Inflammatory macrophage treated with lipopolysaccharide for 1 hour (primary cell): Measurements from ENCODE around the gene SMG7.

Experiments used
- DNase-seq, 2 donors: peaks; one replicate each; pipeline ENCODE4 v3.0.0-alpha.2; 2020 to 2022

SMG7 gene

DNA sequence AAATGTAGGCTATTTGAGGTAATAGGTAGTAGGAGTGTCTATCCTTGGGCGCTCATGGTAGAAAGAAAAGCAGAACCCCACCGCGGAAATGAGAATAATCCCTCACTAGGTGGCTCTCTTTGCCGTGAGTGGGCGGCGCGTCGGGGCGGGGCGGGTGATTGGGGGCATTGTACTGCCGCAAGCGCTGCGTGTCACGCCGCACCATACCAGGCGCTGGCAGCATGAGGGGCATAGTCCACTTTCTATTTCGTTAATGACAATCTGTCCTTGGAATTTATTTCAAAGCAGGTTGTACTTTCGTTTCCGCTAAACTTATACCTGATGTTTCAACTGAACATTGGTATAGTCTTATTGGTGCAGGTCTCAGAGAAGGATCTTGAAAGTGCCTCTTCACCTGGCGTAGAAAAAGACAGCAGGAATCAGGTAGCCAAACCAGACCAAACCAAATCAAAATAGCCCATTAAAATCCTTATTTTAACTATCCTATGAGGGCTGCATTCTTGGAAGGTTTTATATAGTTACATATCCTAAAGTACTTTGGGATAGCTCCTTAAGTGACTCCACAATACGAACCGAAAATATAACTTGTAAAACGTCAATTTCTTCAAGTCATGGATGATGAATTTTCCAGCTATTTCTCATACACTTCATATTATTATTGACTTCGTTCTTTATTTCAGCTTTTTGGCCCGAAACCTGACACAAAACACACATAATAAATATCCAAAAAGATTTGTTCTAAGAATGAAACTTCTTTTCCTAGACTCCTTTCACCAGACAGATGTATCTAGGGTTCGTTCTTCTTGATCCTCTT is 1.9 kb upstream of the SMG7 start:
- peak; percentile 83 to 90 for DNase-seq

DNA sequence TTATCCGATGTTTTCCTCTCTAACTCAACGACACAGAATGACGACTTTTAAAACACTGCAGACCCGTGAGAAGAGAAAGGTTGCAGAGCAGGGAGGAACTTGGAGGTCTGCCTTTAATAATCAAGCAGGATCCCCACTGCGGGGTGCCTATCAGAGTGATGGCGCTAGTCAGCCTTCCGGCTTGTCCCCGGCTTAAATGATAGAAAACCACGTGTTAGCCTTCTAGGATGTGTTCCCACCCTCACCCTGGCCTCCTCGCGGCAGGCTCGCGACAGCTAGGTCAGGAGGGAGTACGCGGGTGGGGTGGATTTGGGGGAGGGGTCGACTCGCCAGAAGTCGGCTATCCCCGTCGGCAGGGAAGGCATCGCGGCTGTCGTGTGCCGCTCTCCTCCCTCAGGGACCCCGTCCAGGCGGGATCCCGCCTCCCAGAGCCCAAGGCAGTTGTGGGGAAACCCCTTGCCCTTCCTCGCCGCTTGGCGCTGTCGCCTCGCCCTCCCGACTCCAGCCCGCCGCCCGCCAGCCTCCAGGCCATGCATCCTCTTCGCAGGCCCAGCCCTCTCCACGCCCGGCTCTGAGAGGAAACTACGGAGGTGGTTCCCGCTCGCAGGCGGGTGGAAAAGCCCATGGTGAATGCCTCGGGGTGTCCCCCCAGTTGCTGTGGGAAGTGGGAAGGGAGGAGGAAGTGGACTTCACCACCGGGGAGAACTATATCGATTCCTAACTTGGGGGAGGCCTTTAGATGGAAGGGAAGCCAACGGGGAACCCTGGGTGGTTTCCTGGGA is 1.1 kb upstream of the SMG7 start:
- peak; percentile 97 to 100 for DNase-seq

DNA sequence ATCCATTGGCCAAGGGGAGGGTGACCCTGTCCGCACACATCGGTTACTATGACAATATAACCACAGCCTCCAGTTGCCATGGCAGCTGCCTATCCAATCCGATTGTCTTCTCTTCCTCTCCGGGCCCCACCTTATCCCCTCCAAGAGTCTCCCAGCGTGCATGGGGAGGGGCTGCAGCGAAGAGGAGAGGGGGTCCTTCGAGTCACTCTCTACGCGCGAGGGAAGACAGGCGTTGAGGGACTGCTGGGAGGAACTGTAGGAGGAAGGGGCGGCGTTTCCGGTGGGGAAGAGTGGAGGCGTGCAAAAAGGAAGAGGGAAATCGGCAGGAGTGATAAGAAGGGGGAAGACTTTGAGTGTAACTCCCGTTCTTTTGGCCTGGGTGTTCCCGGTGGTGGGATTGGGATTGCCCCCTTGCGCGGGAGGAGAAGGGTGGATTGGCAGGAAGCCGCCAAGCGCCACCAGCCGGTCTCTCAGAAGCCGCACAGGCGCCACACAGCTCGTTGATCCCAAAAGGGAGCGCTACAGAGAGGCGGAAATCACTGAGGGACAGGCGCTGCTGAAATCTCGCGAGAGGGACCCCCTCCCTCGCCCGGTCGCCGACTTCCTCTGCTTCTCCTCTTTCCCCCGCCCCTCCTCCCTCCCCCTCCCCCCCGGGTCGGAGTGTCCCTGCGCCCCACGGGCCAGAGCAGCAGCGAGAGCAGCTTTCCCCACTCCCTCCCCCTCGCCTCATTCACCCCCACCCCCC is 384 bp upstream of the SMG7 start:
- peak; percentile 90 for DNase-seq

DNA sequence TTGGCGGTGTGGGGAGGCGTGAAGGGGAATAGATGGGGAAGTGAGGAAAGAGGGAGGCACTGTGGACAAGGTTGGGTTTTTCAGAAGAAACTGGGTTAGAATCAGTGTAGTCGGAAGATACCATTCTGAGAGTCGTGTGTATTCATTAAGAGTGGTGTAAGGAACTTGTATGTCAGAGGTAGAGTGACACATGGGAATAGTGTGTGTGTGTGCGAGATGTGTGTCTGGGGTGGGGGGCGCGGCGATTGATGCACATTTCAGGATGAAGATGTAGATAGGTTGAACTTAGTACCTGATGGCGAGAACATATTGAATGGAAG is 878 bp downstream of the SMG7 start:
- no peak for DNase-seq

- no peak for DNase-seq
Measured at GRCh38 chr1:183476081-183476480, 3.8 kb downstream of the SMG7 start.

DNA sequence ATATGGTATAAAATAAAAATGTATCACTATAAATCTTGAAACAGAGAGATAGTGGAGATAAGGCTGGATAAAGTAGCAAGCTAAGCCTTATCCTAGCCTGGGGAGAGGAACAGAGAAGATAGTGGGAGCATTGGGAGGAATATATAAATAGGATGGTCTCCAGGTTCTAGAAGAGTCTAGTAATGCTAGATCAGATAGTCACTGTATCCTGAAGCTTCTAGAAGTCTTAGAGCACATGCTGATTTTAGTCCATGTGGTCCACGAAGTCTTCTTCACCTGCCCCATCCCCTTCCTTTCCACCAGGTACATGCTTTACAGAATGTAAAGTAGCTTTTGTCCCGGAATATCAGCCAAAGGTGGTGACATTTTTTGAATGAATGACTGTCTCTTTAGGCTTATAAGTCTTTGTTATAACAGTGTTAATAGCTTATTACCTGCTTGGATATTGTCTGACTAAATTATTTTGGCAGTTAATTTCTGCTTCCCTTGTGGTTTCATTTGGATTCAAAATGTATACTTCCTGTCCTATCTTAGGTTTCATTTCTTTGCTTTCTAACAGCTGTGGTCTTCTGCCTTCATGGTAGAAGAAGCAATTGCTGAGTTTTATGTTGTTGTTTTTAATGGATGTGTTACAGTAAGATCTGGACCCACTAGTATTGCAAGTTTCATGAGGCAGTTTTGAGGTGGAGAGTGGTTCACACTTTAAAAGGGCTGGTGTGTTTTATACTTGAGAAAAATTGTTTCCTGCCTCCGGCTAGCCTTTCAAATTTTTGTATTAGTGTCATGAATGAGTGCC is 5.9 kb downstream of the SMG7 start:
- DNase-seq = no peak

- peak; percentile 32 to 42 for DNase-seq
Measured at GRCh38 chr1:183480971-183481441, 8.7 kb downstream of the SMG7 start.

DNA sequence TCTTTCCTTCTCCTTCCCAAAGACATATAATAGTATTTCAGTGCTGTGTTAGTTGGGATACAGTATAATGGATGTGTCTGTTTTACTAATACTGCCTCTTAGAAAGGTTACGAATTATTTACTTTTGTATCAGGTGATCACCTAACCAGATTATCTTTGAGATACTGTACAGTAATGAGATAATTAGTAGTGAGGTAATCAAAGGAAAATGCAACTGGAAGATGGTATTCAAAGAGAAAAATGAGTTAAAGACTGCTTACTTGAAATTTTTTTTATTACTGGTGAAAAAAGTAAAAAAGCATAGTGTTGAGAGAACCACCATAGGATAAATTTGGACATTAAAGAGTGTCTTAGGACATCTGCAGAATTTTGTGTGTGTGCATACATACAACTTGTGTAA is 10.9 kb downstream of the SMG7 start:
- no peak for DNase-seq

DNA sequence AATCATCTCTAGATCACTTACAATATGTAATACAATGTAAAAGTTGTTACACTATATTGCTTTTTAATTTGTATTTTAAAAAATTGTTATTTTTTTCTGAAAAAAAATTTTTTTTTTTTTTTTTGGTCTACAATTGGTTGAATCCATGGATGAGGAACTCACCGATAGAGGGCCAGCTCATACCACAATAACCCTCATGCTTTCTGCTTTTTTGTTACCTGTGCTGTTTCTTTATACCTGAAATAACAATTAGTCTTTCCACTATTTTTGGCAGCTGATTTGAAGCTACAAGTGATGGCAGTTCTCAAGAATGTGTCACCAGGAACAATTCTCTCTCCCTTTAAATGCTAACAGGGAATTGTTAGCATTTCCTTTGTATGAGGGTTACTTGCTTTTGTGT is 12.0 kb downstream of the SMG7 start:
- DNase-seq = no peak

DNA sequence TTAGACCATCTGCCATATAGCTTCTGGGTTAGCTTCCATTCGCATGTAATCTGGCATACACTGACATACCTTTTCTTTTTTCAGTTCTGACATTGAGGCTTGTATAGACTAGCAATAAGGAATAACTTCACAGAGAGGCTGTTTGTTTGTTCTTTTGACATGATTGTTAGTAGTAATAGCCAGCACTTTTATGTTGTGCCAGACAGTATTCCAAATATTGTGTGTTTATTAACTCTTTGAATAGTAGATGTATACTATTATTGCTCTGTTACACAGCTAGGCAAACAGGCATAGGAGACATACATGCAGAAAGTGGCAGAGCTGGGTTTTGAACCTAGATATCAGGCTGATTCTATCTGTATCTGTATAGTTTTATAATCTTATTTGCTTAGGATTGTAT is 12.6 kb downstream of the SMG7 start:
- DNase-seq = no peak

DNA sequence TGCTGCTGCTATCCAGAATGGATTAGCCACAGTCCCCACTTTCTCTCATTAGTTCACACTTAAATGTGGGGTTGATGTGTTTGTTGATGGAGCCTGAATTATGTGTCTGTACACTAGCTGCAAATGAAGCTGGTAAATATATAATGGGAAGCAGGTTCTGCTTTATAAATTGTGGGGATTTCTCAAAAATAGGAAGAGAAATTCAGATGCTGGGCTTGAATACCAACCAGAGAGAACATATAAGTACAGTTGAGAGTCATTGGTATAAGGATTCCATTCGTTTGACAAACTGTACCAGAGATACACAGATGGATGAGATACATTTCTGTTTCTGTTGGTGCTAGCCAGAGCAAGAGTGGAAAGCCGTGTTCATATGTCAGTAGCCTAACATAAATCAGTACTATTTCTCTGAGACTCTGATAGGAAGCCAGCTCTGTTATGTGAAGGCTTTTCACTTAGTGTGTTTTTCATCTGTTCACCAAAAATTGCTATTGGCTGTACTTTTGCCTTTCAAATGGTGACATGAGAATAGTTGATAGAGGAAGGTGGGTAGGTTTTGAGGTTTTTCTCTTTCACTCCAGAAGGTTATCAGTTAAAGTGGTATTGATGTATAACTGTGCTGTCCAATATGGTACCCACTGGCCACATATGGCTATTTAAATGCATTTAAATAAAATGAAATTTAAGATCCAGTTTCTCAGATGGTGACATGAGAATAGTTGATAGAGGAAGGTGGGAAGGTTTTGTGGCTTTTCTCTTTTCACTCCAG is 15.6 kb downstream of the SMG7 start:
- DNase-seq = peak; percentile 15 to 29

- DNase-seq = no peak
Measured at GRCh38 chr1:183490932-183491331, 18.6 kb downstream of the SMG7 start.

- DNase-seq = no peak
Measured at GRCh38 chr1:183493540-183494245, 21.4 kb downstream of the SMG7 start.

DNA sequence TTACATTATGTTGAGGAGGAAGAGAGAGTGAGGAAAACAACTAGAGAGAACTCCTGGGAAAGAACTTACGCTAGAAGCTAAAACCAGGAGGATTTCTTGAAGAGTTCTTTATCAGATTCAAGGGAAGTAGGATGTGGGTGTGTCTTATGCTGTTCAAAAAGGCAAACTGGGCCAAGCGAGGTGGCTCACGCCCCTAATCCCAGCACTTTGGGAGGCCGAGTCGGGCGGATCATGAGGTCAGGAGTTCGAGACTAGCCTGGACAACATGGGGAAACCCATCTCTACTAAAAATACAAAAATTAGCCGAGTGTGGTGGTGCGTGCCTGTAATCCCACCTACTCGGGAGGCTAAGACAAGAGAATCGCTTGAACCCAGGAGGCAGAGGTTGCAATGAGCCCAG is 23.1 kb downstream of the SMG7 start:
- DNase-seq = no peak

GRCh38 chr1:183497218-183497617 is 24.9 kb downstream of the SMG7 start:
- DNase-seq = no peak

GRCh38 chr1:183498342-183498991 is 26.2 kb downstream of the SMG7 start:
- no peak for DNase-seq

DNA sequence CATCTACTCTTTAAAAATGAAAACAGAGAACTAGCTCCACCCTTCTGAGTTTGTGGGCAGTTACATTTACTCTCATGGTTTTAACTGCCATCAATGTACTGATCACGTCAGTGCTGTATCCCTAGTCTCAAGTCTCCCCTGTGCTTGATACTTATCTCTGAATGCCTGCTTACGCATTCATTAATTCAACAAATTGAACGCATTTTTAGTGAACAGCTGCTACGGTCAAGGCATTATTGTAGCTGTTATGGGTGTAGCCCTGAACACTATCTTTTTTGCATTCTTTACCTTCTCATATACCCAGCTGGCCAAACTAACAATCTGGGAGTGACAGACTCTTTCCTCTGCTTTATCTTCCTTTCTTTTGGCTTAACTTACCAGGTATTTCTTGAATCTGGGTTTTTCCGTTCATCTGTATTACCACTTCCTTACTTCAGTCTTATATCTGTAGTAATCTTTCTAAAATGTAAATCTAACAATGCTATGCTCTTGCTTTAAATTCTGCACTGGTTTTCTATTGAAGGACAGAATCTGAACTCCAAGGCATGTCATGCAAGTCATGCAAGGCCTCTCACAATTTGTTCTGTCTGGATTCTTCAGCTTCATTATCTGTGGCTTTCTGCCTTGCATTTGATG is 33.3 kb downstream of the SMG7 start:
- no peak for DNase-seq

- no peak for DNase-seq
Measured at GRCh38 chr1:183506561-183506960, 34.3 kb downstream of the SMG7 start.

DNA sequence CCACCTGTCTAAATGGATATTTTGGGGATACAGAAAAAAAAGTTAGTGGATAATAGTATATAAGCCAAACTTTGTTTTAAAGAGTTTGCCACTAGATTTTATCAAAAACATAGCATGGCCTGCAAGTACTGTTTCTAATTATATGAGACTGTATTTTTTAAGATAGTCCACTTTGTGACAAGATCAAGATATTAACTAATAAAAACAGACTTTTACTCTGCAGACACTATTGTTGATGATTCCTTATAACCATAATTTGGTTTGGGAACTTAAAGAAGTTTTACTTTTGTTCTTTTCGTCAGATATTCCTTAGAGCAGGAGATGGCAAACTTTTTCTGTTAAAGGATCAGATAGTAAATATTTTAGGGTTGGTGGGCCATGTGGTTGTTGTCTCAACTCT is 36.4 kb downstream of the SMG7 start:
- DNase-seq = no peak

GRCh38 chr1:183512450-183512849 is 40.2 kb downstream of the SMG7 start:
- DNase-seq = no peak
